NCI-H2196 (cell line): ENCODE data around the gene ZSWIM4.

ENCODE experiments used
- DNase-seq: peaks from one replicate; lab custom pipeline; 2025; ENCODE audit not compliant: unreplicated experiment; lab: John Stamatoyannopoulos, UW

ZSWIM4 gene

GRCh38 chr19:13870873-13871272, 75.6 kb downstream of the ZSWIM4 start:
- DNase-seq, result no peak

GRCh38 chr19:13872339-13872694, 77.1 kb downstream of the ZSWIM4 start:
- no peak for DNase-seq

- no peak for DNase-seq
These were observed 77.6 kb downstream of the ZSWIM4 start for GRCh38 chr19:13872695-13873389.

- no peak for DNase-seq
These were observed 78.7 kb downstream of the ZSWIM4 start for GRCh38 chr19:13873834-13874515.

GRCh38 chr19:13875824-13876223, 80.6 kb downstream of the ZSWIM4 start:
- no peak for DNase-seq

- DNase-seq, result no peak
These were observed 81.6 kb downstream of the ZSWIM4 start, which contains the start of gene NANOS3 for GRCh38 chr19:13876834-13877233. NANOS3 (plus strand) TSS chr19:13877134; CDS start chr19:13877249, 115 bp downstream.

- no peak for DNase-seq
These were observed 82.1 kb downstream of the ZSWIM4 start for GRCh38 chr19:13877303-13877702.

- peak; percentile 97 for DNase-seq
These were observed 85.1 kb downstream of the ZSWIM4 start for GRCh38 chr19:13880059-13881043.

- DNase-seq, result no peak
These were observed 86.0 kb downstream of the ZSWIM4 start for GRCh38 chr19:13881251-13881691.
